Activated naive CD4-positive, alpha-beta T cell treated with anti-CD3 and anti-CD28 coated beads, Interleukin-2, amount 50 U/mL, for 72 hours (primary cell): ENCODE measurements around the gene PRKCQ. TPM values are rescaled to one million over a fixed set of nuclear protein-coding genes. Genes with fewer than 3 reads are reported as not detected.
A peak's percentile ranks its signal among the peaks of the same experiment; 100 is the strongest.
"Not testable (repeated sequence)": the region's sequence is repeated elsewhere in the genome, so short reads cannot be mapped to it uniquely, and the experiment has no call there.

Experiments
- ATAC-seq, 2 donors: fragments of 150-1000 bp; cut with Tn5 transposase; 2 replicates each; pipeline ENCODE4 v1.10.0; 2021; ENCODE audit warnings: mild to moderate bottlenecking in 2 of 2, moderate library complexity in 2 of 2
- DNase-seq, 2 donors: peaks; one replicate each; pipeline ENCODE4 v3.0.0; 2021 to 2022; ENCODE audit warnings: low spot score in 2 of 2
- H3K27ac Mint-ChIP-seq, 2 donors: one replicate each; pipeline ENCODE4 v1.8.0; 2022; ENCODE audit warnings: mild to moderate bottlenecking in 2 of 2, mixed read lengths in 2 of 2
- H3K36me3 Mint-ChIP-seq, 2 donors: one replicate each; pipeline ENCODE4 v1.8.0; 2022; ENCODE audit warnings: mixed read lengths in 2 of 2
- H3K9me3 Mint-ChIP-seq, 2 donors: one replicate each; pipeline ENCODE4 v1.8.0; 2022; ENCODE audit warnings: mixed read lengths in 2 of 2
- total RNA-seq, 2 donors: library from RNA; stranded (reverse); gene quantifications; one replicate each; pipeline ENCODE4 v1.2.3, GENCODE V29; 2022

Gene PRKCQ
- total RNA-seq, 2 donors from 2014 or later, result 27.5 to 48.4 TPM

- peak overlapping the region; percentile 58 to 96 for H3K27ac Mint-ChIP-seq
- ATAC-seq, result peak; percentile 84 to 85
- H3K36me3 Mint-ChIP-seq, result peaks cover 36 to 65% of the 10 kb centered on the region in 2 donors
- DNase-seq, result peak; percentile 42 to 59
- H3K9me3 Mint-ChIP-seq, result peaks cover 0 to 7% of the 10 kb centered on the region in 2 donors
Measured at GRCh38 chr10:6473430-6473829, 106.6 kb downstream of the PRKCQ start.

DNA sequence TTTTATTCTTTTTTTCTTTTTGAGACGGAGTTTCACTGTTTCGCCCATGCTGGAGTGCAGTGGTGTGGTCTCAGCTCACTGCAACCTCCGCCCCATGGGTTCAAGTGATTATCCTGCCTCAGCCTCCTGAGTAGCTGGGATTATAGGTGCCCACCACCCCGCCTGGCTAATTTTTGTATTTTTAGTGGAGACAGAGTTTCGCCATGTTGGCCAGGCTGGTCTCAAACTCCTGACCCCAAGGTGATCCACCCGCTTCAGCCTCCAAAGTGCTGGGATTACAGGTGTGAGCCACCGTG is 107.4 kb downstream of the PRKCQ start:
- peak overlapping the region in 1 of 2 donors; percentile 96 for H3K27ac Mint-ChIP-seq
- H3K36me3 Mint-ChIP-seq, result peaks cover 30 to 57% of the 10 kb centered on the region in 2 donors
- not testable (repeated sequence) for ATAC-seq, H3K9me3 Mint-ChIP-seq, DNase-seq

GRCh38 chr10:6470894-6471618 is 109.0 kb downstream of the PRKCQ start:
- H3K36me3 Mint-ChIP-seq, result peaks cover 27 to 62% of the 10 kb centered on the region in 2 donors
- H3K27ac Mint-ChIP-seq, result peak overlapping the region; percentile 17 to 52
- peaks cover 0 to 7% of the 10 kb centered on the region in 2 donors for H3K9me3 Mint-ChIP-seq

GRCh38 chr10:6469661-6470060 is 110.4 kb downstream of the PRKCQ start:
- no peak for ATAC-seq
- DNase-seq, result no peak
- Mint-ChIP-seq H3K9me3 (peaks cover 0 to 7% of the 10 kb centered on the region in 2 donors), H3K36me3 (peaks cover 28 to 62% of the 10 kb centered on the region in 2 donors), H3K27ac (no peak overlapping the region)

More at GRCh38 chr10:6470894-6471618, 109.0 kb downstream of the PRKCQ start:
- no peak for ATAC-seq
- no peak for DNase-seq

GRCh38 chr10:6465854-6466601 is 114.0 kb downstream of the PRKCQ start:
- no peak for DNase-seq
- H3K27ac Mint-ChIP-seq, result no peak overlapping the region
- H3K9me3 Mint-ChIP-seq, result peaks cover 2 to 13% of the 10 kb centered on the region in 2 donors
- peak; percentile 85 to 87 for ATAC-seq
- H3K36me3 Mint-ChIP-seq, result peaks cover 38 to 65% of the 10 kb centered on the region in 2 donors

DNA sequence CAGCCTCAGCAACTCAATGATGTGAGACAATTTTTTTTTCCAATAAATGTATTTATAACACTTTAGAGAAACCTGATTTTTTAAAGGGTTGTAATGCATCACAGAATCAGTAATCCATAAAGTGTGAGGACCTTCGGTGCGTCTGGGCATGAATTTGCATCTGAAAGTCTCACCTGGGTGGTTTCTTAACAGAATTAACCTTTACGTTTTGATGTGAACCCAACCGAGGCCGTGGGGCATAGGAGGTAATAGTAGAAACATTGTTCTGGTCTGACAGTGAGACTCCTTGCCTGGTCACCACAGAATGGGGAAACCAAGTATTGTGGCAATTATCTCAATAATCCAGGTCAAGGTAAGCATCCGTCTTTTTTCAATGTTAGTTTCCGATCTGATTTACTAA is 114.6 kb downstream of the PRKCQ start:
- ATAC-seq (no peak), DNase-seq (no peak)
- Mint-ChIP-seq H3K9me3 (peaks cover 7 to 18% of the 10 kb centered on the region in 2 donors), H3K36me3 (peaks cover 38 to 65% of the 10 kb centered on the region in 2 donors), H3K27ac (no peak overlapping the region)

DNA sequence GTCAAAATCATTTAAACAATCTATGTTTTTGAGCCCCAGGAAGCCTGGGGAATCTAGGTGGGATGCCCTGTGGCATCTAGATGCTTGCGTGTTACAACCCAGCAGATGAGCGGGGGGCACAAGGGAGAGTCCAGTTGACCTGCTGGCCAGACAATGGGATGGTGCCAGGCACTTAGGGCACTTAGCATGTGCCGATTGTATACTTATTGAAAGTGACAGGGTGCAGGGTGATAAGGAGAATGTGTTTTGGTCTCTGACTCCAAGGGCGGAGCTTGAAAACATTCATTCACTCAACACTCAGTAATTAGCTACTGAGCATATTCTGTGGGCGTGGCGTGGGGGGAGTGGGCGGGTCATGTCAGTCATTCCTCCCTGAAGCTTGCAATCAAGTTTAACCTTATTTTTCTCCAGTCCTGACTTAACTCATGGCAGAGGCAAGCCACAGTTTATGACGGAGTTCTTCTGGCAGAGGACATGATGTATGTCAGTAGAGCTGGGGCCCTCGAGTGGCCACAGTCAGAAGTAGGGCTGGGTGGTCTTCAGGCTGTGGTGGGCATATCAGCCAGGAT is 115.1 kb downstream of the PRKCQ start:
- Mint-ChIP-seq H3K9me3 (peaks cover 7 to 13% of the 10 kb centered on the region in 2 donors), H3K27ac (no peak overlapping the region), H3K36me3 (peaks cover 33 to 65% of the 10 kb centered on the region in 2 donors)
- DNase-seq (no peak), ATAC-seq (no peak)

- ATAC-seq, result no peak
- Mint-ChIP-seq H3K9me3 (peaks cover 7 to 10% of the 10 kb centered on the region in 2 donors), H3K36me3 (peaks cover 42 to 69% of the 10 kb centered on the region in 2 donors), H3K27ac (no peak overlapping the region)
- DNase-seq, result no peak
Measured at GRCh38 chr10:6463366-6463765, 116.7 kb downstream of the PRKCQ start.

DNA sequence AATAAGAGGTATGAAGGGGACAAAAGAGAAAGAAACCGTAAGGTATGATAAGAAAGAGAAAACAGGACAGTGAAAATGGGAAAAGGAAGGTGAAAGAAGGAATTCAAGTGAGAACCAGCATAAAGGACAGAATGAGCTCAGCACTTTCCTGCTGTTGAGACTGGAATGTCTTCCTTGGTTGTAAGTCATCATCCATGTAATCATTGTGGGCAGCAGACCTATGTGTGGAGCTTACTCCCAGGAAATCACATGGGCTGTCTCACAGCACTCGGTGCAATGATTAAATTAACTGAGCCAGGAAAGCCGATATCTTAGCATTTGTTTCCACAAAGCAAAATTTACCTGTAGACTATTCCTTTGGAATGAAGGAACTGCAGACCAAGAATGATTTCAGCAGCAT is 118.1 kb downstream of the PRKCQ start:
- peaks cover 7 to 10% of the 10 kb centered on the region in 2 donors for H3K9me3 Mint-ChIP-seq
- peaks cover 51 to 81% of the 10 kb centered on the region in 2 donors for H3K36me3 Mint-ChIP-seq
- peak overlapping the region in 1 of 2 donors; percentile 12 for H3K27ac Mint-ChIP-seq
- no peak for DNase-seq
- ATAC-seq, result no peak

DNA sequence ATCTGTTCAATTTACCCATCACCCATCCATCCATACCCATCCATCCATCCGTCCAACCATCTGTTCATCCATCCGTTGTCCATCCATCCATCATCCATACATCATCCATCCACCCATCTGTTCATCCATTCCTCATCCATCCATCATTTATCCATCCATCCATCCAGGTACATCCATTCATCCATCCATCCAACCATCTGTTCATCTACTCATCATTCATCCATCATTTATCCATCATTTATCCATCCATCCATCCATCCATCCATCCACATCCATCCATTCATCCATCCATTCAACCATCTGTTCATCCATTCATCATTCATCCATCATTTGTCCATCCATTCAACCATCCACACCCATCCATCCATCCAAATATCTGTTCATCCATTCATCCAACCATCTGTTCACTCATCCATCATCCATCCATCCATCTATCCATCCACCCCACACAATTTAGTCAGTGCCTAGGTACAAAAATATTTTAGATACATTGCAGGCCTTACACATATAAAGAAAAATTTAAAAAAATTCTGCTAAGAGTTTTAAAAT is 119.1 kb downstream of the PRKCQ start:
- peak overlapping the region in 1 of 2 donors; percentile 25 for H3K27ac Mint-ChIP-seq
- peaks cover 57 to 81% of the 10 kb centered on the region in 2 donors for H3K36me3 Mint-ChIP-seq
- DNase-seq (no peak), ATAC-seq (no peak)
- H3K9me3 Mint-ChIP-seq, result peaks cover 7 to 10% of the 10 kb centered on the region in 2 donors

- no peak for DNase-seq
- Mint-ChIP-seq H3K9me3 (peaks cover 7 to 20% of the 10 kb centered on the region in 2 donors), H3K36me3 (peaks cover 73 to 91% of the 10 kb centered on the region in 2 donors), H3K27ac (no peak overlapping the region)
- ATAC-seq, result no peak
Measured at GRCh38 chr10:6458814-6459213, 121.3 kb downstream of the PRKCQ start.

GRCh38 chr10:6457376-6457775 is 122.7 kb downstream of the PRKCQ start:
- no peak for DNase-seq
- peaks cover 67 to 85% of the 10 kb centered on the region in 2 donors for H3K36me3 Mint-ChIP-seq
- peak overlapping the region in 1 of 2 donors; percentile 22 for H3K27ac Mint-ChIP-seq

DNA sequence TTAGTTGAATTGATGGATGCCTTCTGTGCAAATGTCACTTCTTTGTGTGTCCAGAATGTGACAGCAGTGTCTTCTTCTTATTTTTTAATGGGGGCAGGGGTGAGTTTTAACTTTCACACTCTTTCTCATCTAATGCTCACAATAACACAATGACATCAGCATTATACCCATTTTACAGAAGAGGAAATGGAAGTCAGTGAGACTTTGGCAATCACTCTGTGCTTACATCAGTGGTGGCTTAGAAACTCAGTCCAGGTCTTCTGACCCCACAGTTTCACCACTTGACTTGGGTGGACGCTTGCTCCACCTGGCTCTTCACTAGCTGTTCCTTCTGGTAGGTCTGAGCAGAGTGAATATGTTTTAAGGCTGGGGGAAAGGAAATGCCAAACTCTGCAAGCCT is 124.0 kb downstream of the PRKCQ start:
- ATAC-seq (no peak), DNase-seq (no peak)
- Mint-ChIP-seq H3K9me3 (peaks cover 6 to 14% of the 10 kb centered on the region in 2 donors), H3K27ac (no peak overlapping the region), H3K36me3 (peaks cover 56 to 72% of the 10 kb centered on the region in 2 donors)

More at GRCh38 chr10:6457376-6457775, 122.7 kb downstream of the PRKCQ start:
- peaks cover 7 to 20% of the 10 kb centered on the region in 2 donors for H3K9me3 Mint-ChIP-seq
- ATAC-seq, result no peak

GRCh38 chr10:6455592-6455991 is 124.5 kb downstream of the PRKCQ start:
- no peak overlapping the region for H3K27ac Mint-ChIP-seq
- ATAC-seq (no peak), DNase-seq (no peak)
- H3K36me3 Mint-ChIP-seq, result peaks cover 54 to 70% of the 10 kb centered on the region in 2 donors
- H3K9me3 Mint-ChIP-seq, result peaks cover under 1 to 10% of the 10 kb centered on the region in 2 donors

GRCh38 chr10:6446711-6447110 is 133.4 kb downstream of the PRKCQ start:
- H3K27ac Mint-ChIP-seq, result no peak overlapping the region
- no peak for DNase-seq
- ATAC-seq, result no peak
- peaks cover 15 to 23% of the 10 kb centered on the region in 2 donors for H3K36me3 Mint-ChIP-seq
- H3K9me3 Mint-ChIP-seq, result no peaks in the 10 kb centered on the region

- peak in 1 of 2 donors; percentile 47 for ATAC-seq
- Mint-ChIP-seq H3K36me3 (peaks cover 19 to 32% of the 10 kb centered on the region in 2 donors), H3K27ac (no peak overlapping the region), H3K9me3 (no peaks in the 10 kb centered on the region)
- DNase-seq, result peak in 1 of 2 donors; percentile 39
Measured at GRCh38 chr10:6445671-6446316, 134.3 kb downstream of the PRKCQ start.
